Endometrium (tissue), 2 donors: ENCODE data around the gene BCAT1.
"Not testable (repeated sequence)": the region's sequence is repeated elsewhere in the genome, so short reads cannot be mapped to it uniquely, and the experiment has no call there.

Experiments used
- FAIRE-seq: peaks from 2 replicates; lab custom pipeline; 2012; peaks lifted over from hg19 to GRCh38; lab: Jason Lieb, UNC
- donor health status: control.
- donor health status: control.

BCAT1 gene

GRCh38 chr12:24809306-24809705 is 139.6 kb downstream of the BCAT1 start:
- FAIRE-seq = not testable (repeated sequence)

- no peak for FAIRE-seq
Measured at GRCh38 chr12:24808651-24809050, 140.2 kb downstream of the BCAT1 start.

- FAIRE-seq = no peak
Measured at GRCh38 chr12:24806386-24806785, 142.5 kb downstream of the BCAT1 start.

- FAIRE-seq = no peak
Measured at GRCh38 chr12:24803430-24804245, 145.3 kb downstream of the BCAT1 start.

- no peak for FAIRE-seq
Measured at GRCh38 chr12:24798335-24798734, 150.6 kb downstream of the BCAT1 start.

- no peak for FAIRE-seq
Measured at GRCh38 chr12:24797901-24798300, 151.0 kb downstream of the BCAT1 start.

- no peak for FAIRE-seq
Measured at GRCh38 chr12:24796876-24797275, 152.0 kb downstream of the BCAT1 start.

- FAIRE-seq = no peak
Measured at GRCh38 chr12:24795699-24796347, 153.1 kb downstream of the BCAT1 start.

- no peak for FAIRE-seq
Measured at GRCh38 chr12:24791622-24792021, 157.3 kb downstream of the BCAT1 start.

- FAIRE-seq = no peak
Measured at GRCh38 chr12:24788886-24789285, 160.0 kb downstream of the BCAT1 start.

- FAIRE-seq = peak; percentile 91
Measured at GRCh38 chr12:24780697-24781368, 168.1 kb downstream of the BCAT1 start.

GRCh38 chr12:24778486-24779304 is 170.2 kb downstream of the BCAT1 start:
- no peak for FAIRE-seq

- FAIRE-seq = no peak
Measured at GRCh38 chr12:24777359-24777758, 171.5 kb downstream of the BCAT1 start.

GRCh38 chr12:24776861-24777260 is 172.0 kb downstream of the BCAT1 start:
- peak; percentile 66 for FAIRE-seq

GRCh38 chr12:24775073-24775472 is 173.8 kb downstream of the BCAT1 start:
- FAIRE-seq = no peak

- no peak for FAIRE-seq
Measured at GRCh38 chr12:24773996-24774395, 174.9 kb downstream of the BCAT1 start.

GRCh38 chr12:24772813-24773212 is 176.1 kb downstream of the BCAT1 start:
- FAIRE-seq = no peak

GRCh38 chr12:24770821-24771220 is 178.1 kb downstream of the BCAT1 start:
- FAIRE-seq = peak; percentile 98

- no peak for FAIRE-seq
Measured at GRCh38 chr12:24770334-24770733, 178.6 kb downstream of the BCAT1 start.

- FAIRE-seq = no peak
Measured at GRCh38 chr12:24769682-24770081, 179.2 kb downstream of the BCAT1 start.

GRCh38 chr12:24768415-24768814 is 180.5 kb downstream of the BCAT1 start:
- FAIRE-seq = no peak

- FAIRE-seq = no peak
Measured at GRCh38 chr12:24767016-24767415, 181.9 kb downstream of the BCAT1 start.
